Measurements from ENCODE around the gene RELA.
"Not testable (repeated sequence)": the region's sequence is repeated elsewhere in the genome, so short reads cannot be mapped to it uniquely, and the experiment has no call there.

RELA gene

DNA sequence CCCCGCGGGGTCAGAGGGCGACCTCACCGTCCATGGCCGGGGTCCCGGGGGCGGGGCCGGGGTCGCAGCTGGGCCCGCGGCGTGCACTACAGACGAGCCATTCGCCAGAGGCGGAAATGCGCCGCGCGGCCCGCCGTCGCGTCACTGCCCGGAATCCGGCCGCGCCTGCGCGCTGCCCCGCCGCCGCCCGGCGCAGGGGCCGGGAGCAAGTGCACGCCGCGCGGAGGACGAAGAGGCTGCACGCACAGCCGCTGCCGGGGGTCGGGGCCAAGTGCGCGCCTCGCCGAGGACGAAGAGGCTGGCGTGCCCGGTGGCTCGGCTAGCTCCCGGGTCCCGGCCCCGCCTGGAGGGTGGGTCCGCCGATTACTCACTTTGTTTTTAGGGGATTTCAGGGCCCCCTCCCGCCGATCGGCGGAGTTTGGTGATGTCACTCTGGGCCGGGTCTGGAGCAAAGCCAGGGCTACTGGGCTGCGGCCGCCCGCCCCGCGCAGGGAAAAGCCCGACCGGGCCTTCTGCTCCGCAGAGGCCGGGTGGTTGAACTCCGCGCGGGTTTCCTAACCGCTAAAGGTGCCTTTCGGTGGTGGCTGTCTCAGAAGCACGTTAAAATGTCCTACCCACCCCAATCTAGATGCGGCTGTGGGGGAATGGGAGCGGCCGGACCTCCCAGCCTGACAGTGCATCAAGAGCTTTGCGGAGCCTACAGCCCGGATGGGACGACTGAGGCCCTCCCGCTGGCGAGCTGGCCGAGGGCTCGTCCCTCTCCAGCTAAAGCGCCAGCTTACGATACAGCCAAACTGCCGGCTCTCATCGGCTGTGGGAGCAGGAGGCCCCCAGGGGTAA, at the start of gene RELA:
Gene RELA (minus strand): TSS at position 118 of the 840 bp plus-strand sequence. CDS start 84 bp downstream, at position 34.
- peak; percentile 87 for DNase-seq (ENCODE audit: low read depth)

DNA sequence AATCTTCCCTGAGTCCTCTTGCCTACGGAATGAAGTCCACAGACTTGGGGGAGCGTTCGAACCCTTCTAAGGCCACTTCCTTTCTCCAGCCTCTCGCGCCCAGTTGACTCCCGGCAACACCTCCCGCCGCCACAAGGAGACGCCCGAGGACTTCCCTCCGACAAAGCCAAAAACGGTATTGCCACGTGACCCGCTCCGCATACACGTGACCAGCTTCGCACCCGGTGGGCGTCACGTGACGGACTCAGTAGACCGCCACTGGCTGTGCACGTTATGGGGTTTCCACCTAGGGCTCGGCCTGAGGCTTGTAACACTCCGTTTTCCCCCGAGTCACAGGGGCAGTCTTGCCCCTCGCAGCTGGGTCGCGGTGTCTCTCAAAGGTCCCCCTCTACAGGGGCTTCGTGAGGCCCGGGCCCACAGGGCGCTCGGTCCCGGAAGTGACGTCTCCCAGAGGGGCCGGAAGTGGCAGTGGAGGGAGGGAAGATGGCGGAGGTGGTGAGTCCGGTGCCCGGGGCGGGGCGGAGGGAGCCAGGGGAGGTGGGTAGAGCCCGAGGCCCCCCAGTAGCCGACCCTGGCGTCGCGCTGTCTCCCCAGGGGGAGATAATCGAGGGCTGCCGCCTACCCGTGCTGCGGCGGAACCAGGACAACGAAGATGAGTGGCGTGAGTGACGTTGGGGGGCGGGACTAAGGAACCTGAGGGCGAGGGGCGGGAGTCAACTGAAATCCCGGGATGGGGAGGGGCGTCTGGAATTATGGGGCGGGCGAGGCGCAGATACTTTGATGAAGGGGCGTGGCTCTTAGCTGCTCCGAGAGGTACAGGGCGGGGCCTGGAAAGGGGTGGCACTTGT, 49.3 kb upstream of the RELA start, which contains the start of gene KAT5:
Gene KAT5 (plus strand): TSS at position 468 of the 848 bp plus-strand sequence. CDS start 16 bp downstream, at position 484.
- DNase-seq (ENCODE audit: low read depth), result peak; percentile 94

- DNase-seq (ENCODE audit: low read depth), result no peak
Observed at GRCh38 chr11:65710421-65710820, 47.7 kb upstream of the RELA start.

DNA sequence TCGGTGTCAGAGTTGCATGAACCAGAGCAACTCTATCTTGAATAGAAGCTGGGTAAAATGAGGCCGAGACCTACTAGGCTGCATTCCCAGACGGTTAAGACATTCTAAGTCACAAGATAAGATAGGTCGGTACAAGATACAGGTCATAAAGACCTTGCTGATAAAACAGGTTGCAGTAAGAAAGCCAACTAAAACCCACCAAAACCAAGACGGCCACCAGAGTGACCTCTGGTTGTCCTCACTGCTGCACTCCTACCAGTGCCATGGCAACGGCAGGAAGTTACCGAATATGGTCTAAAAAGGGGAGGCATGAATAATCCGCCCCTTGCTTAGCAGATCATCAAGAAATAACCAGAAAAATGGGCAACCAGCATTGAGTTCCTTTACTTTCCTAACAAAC, 46.9 kb upstream of the RELA start:
- DNase-seq (ENCODE audit: low read depth), result no peak

- no peak for DNase-seq (ENCODE audit: low read depth)
Observed at GRCh38 chr11:65708451-65708850, 45.7 kb upstream of the RELA start.

GRCh38 chr11:65707002-65707401, 44.3 kb upstream of the RELA start:
- DNase-seq (ENCODE audit: low read depth), result not testable (repeated sequence)

GRCh38 chr11:65706303-65706763, 43.6 kb upstream of the RELA start:
- peak; percentile 52 for DNase-seq (ENCODE audit: low read depth)

- DNase-seq (ENCODE audit: low read depth), result no peak
Observed at GRCh38 chr11:65703846-65704245, 41.1 kb upstream of the RELA start.

DNA sequence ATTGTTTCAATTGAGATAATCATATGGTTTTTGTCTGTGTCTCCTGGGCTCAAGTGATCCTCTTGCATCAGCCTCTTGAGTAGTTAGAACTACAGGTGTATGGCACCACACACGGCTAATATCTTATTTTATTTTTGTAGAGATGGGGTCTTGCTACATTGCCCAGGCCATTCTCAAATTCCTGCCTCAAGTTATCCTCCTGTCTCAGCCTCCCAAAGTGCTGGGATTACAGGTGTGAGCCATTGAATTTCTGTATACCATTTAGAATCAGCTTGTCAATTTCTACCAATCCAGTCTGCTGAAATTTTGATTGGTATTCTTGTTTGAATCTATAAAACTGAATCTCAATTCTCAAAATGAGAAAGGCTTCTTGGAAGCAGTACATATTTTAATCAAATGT, 39.0 kb upstream of the RELA start:
- DNase-seq (ENCODE audit: low read depth), result no peak

GRCh38 chr11:65700399-65700798, 37.7 kb upstream of the RELA start:
- DNase-seq (ENCODE audit: low read depth), result no peak

DNA sequence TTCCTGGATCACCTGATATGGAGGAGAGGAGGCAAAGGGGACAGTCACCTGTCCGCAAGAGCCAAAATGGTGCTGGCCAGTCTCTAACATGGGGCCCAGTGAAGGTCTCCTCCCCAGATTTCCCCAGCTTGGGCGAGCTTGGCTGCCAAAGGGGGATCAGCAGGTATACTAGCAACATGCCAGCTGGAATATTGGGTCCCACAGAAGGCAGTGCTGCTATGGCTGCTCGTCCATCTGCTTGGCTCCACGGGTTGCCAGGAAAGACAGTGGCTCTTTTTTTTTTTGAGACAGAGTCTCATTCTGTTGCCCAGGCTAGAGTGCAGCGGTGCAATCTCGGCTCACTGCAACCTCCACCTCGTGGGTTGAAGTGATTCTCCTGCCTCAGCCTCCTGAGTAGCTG, 36.6 kb upstream of the RELA start:
- no peak for DNase-seq (ENCODE audit: low read depth)

DNA sequence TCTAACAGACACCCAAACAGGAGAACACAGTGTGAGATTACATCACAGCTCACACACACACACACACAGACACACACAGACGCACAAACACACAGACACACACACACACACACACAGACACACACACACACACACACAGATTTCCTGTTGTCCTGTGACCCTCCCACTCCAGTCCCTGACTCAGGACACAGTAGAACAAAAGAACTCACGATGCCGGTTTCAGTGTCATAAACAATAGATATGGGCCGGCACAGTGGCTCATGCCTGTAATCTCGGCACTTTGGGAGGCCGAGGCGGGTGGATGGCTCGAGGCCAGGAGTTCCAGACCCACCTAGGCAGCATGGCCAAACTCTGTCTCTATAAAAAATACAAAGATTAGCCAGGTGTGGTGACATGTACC, 35.5 kb upstream of the RELA start:
- DNase-seq (ENCODE audit: low read depth), result no peak

DNA sequence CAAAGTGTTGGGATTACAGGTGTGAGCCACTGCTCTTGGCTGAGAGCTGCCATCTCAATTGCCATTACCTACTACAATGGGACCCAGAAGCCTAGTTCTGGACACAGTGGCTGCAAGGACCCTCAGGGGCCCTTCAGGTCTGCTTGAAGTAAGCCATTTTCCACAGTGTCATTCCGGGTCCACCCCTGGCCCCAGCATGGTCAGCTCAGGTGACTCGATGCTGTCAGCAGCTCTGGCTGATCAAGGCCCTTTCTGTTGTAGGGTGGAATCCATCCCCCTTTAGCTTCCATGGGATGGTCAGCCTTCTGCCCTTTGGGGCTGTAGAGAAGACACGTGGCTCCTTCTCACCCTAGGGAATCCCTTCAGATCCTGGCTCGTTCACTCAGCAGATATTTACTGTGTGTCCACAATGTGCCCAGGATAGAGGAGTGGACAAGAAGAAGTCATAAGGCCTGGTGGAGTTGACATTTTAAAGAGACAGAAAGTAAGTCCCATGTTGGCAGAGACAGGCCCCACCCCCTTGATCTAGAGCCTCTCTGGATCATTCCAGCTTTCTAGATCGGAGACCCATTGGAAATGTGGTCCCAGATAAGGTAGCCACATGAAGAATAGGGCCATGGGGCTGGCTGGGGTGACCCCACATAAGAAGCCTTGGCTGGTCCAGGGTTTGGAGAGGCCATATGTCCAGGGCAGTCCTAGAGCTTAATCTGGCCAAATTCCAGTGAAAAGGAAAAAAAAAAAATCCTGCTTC, 34.3 kb upstream of the RELA start:
- no peak for DNase-seq (ENCODE audit: low read depth)

- no peak for DNase-seq (ENCODE audit: low read depth)
Observed at GRCh38 chr11:65695459-65696241, 32.9 kb upstream of the RELA start.

DNA sequence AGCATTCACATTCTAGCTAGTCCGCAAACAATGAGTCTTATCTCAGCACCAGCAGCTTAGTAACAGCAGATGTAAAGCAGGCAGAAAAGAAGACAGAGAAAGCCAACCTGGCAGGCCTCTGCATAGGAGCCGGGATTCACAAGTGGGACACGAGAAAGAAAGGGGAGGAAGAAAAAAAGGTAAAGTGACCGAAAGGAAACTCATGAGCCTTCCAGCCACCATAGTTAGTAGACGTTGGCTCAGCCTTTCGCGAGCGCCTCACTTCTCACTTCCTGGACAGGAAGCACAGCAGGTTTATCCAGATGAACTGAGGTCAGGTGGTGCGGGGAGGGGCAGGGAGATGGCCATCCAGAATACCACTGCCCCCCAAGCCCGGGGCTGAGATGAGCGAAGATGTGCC, 29.7 kb upstream of the RELA start:
- no peak for DNase-seq (ENCODE audit: low read depth)

- DNase-seq (ENCODE audit: low read depth), result not testable (repeated sequence)
Observed at GRCh38 chr11:65691847-65692246, 29.1 kb upstream of the RELA start.

GRCh38 chr11:65685981-65686380, 23.3 kb upstream of the RELA start:
- DNase-seq (ENCODE audit: low read depth), result no peak

DNA sequence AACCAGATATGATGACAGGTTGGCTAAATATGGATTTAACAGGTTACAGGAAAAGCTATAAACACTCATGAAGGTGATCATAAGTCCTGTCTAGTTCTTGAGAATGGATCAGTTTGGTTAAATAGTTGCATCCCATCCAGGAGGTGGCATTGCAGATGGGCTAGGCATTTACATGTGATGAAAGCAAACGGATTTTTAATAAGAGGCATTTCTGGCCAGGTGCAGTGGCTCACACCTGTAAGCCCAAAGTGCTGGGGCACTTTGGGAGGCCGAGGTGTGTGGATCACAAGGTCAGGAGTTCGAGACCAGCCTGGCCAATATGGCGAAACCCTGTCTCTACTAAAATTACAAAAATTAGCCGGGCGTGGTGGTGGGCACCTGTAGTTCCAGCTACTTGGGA, 20.8 kb upstream of the RELA start:
- DNase-seq (ENCODE audit: low read depth), result not testable (repeated sequence)

DNA sequence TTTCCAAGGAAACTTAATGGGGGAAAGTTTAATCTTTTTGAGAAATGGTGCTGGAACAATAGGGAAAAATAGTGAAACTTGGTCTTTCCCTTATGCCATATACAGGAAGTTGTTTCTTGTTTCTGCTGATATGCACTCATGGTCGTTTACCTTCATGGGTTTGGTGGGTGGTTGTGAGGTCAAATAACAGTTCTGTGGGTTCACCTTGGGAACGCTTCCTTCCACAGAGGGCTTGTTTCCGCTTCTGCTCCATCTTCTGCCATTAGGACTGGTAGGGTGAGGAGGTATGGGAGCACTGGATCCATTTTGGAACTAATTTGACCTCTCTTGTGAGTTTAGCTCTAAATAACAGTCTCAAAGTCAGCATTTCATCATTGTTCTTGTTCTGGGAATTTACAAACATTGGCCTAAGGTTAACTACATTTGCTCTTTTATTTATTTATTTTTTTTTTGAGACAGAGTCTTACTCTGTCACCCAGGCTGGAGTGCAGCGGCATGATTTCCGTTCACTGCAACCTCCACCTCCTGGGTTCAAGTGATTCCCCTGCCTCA, 17.6 kb upstream of the RELA start:
- DNase-seq (ENCODE audit: low read depth), result no peak

- DNase-seq (ENCODE audit: low read depth), result no peak
Observed at GRCh38 chr11:65672982-65673381, 10.3 kb upstream of the RELA start.

Measured in activated T-helper 1 cell treated with Interleukin-2 at 50 U/mL for 16 hours (primary cell).